Prostate gland (tissue), 2 donors: ENCODE results near the gene SFN.

Source experiments
- CTCF ChIP-seq, 4 experiments: fragments of 200-600 bp in 2 of 4; fragments of 450-650 bp in 2 of 4; sonication (generic) in 2 of 4; IDR thresholded peaks; 1 replicate in 3 of 4; 2 replicates in 1 of 4; pipeline ENCODE4 v1.5.1; 2016 to 2019; ENCODE audit warnings: antibody characterized with exemption in 4 of 4, mild to moderate bottlenecking in 2 of 4, moderate library complexity in 2 of 4
- POLR2A ChIP-seq: fragments of 450-650 bp; IDR thresholded peaks from one replicate; pipeline ENCODE4 v1.6.1; 2016; ENCODE audit warnings: antibody characterized with exemption, mild to moderate bottlenecking
- POLR2AphosphoS5 ChIP-seq: sonication (generic); formaldehyde crosslinking; IDR thresholded peaks from one replicate; pipeline ENCODE4 v1.6.1; 2017; ENCODE audit warnings: antibody characterized with exemption

GRCh38 chr1:26831059-26831458 is 31.9 kb upstream of the SFN start:
- TF ChIP-seq POLR2A (no peak), POLR2AphosphoS5 (no peak), CTCF (IDR thresholded peaks at IDR 0.05) (no peak)
